Measurements from ENCODE around the gene SLC5A12.
"Not testable (repeated sequence)": the region's sequence is repeated elsewhere in the genome, so short reads cannot be mapped to it uniquely, and the experiment has no call there.

Gene SLC5A12

GRCh38 chr11:26643314-26643713 is 78.5 kb downstream of the SLC5A12 start:
- DNase-seq = not testable (repeated sequence)

- no peak for DNase-seq
Measured at GRCh38 chr11:26632691-26633159, 89.1 kb downstream of the SLC5A12 start.

- no peak for DNase-seq
Measured at GRCh38 chr11:26626346-26626745, 95.5 kb downstream of the SLC5A12 start.

- no peak for DNase-seq
Measured at GRCh38 chr11:26623076-26623659, 98.7 kb downstream of the SLC5A12 start.

- no peak for DNase-seq
Measured at GRCh38 chr11:26622181-26622580, 99.7 kb downstream of the SLC5A12 start.

GRCh38 chr11:26621132-26621531 is 100.7 kb downstream of the SLC5A12 start:
- no peak for DNase-seq

- no peak for DNase-seq
Measured at GRCh38 chr11:26620282-26621045, 101.4 kb downstream of the SLC5A12 start.

GRCh38 chr11:26618441-26618840 is 103.4 kb downstream of the SLC5A12 start:
- DNase-seq = no peak

Data from T-helper 9 cell (primary cell).